RKO (cell line): ENCODE data around the gene TECR.
"Not testable (repeated sequence)": the region's sequence is repeated elsewhere in the genome, so short reads cannot be mapped to it uniquely, and the experiment has no call there.

Experiments used
- DNase-seq: peaks from one replicate; pipeline ENCODE4 v3.0.0-alpha.2; 2016; ENCODE audit warnings: low spot score

Gene TECR

DNA sequence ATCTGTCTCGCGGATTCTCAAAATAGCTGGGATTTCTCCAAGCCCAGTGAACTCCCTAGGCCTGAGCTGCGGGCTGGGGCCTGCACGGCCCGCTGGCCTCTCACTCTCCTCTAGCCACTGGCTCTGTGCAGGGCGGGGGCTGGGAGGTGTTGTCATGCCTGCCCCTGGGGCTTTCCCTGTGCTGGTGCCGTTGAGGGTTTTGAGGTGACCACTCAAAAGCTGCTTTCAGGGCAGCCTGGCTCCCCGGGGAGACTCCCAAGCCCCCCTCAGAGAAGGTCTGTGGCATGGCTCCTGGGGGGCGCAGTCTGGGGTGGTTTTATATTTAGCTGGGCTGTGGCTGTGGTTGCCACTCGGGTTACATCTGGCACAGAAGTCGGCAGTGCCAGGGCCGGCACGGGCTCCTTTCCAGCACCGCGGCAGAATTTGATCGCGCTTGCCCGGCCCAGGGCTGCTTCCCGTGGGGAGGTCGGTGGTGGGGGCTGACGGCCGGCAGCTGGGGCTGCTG, 32.5 kb downstream of the TECR start:
- no peak for DNase-seq

- no peak for DNase-seq
Measured at GRCh38 chr19:14562660-14563589, 33.5 kb downstream of the TECR start.

DNA sequence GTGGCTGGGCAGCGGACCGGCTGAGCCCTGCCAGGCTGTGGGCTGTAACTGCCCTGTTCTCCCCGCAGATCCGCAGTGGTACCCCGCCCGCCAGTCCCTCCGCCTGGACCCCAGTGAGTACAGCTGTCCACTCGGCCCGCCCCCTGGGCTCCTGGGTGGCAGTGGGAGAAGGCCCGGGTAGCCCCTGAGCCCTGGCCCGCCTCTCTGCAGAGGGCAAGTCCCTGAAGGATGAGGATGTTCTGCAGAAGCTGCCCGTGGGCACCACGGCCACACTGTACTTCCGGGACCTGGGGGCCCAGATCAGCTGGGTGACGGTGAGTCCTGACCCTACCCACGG, 34.2 kb downstream of the TECR start:
- DNase-seq, result no peak

GRCh38 chr19:14563989-14564651, 34.7 kb downstream of the TECR start:
- DNase-seq, result peak; percentile 63

- DNase-seq, result not testable (repeated sequence)
Measured at GRCh38 chr19:14564652-14565297, 35.4 kb downstream of the TECR start.

DNA sequence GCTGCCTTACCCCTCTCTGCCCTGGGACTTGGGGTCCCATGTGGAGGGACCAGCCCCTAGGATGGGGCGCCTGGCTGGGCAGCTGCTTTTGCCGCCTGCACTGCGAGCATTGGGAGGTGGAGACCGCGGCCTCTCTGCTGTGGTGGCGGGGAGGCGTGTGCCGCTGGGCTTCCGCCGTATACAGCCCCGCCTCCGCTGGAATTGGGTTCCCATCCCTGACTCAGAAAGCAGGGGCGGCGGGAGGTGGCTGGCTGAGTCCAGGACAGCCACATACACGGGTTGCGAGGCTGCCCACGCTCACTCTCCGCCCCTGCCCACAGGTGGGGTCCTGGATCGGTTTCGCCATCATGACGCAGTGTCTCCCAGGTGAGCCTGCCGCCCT, 35.9 kb downstream of the TECR start:
- no peak for DNase-seq

DNA sequence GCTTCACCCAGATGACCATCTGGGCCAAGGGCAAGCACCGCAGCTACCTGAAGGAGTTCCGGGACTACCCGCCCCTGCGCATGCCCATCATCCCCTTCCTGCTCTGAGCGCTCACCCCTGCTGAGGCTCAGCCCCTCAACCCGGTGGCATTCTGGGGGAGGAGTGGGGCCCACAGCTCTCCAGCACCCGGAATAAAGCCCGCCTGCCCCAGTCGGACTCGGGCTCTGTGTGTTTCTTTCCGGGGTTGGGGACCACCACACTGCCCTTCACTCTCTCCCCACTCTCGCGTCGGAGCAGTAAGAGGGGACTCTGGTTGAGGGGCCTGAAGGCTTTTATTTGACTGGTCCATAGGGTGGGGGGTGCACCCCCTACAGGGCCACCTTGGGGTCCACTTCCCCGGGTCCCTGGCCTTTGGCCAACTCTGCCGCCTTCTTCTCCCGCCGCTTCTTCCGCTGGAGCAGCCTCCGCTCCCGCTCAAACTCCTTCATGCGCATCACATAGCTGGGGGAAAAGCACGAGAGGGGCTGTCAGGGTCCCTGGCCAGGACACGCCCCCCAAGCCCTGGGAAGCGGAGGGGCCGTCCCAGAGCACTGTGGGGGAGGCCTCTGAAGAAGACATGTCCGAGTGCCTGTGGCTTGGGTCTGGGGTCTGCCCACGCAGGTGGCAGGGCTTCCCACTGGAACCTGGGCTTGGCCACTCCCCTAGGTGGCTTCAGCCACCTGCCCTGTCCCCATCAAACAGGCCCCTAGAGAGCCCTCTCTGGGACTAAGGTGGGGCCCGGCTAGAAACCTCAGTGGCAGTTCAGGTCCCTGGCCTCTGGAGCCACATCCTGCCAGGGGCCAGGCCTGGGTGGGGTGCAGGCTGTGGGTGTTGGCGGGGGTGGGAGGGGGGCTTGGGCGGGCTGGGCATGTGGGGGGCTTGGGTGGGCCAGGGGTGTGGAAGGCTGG, 36.6 kb downstream of the TECR start:
- DNase-seq, result no peak

- DNase-seq, result no peak
Measured at GRCh38 chr19:14566712-14567077, 37.3 kb downstream of the TECR start.

DNA sequence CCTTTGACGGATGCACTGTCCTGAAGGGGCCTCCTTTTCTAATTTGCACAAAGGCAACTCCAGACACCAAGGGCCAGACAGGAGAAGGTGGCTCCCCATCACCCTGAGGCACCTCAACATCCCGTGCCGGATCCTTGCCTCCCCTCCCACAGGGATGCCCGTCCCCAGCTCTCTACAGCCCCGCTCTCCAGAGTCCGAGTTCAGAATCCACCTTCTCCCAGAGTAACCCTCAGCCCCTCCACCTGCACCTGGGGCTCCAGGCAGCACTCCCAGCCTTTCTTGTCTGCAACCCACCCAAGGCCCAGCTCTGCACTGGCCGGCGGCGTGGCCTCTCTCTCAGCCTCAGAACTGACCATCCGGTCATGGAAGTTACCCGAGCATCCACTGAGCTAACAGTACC, 37.7 kb downstream of the TECR start:
- no peak for DNase-seq

DNA sequence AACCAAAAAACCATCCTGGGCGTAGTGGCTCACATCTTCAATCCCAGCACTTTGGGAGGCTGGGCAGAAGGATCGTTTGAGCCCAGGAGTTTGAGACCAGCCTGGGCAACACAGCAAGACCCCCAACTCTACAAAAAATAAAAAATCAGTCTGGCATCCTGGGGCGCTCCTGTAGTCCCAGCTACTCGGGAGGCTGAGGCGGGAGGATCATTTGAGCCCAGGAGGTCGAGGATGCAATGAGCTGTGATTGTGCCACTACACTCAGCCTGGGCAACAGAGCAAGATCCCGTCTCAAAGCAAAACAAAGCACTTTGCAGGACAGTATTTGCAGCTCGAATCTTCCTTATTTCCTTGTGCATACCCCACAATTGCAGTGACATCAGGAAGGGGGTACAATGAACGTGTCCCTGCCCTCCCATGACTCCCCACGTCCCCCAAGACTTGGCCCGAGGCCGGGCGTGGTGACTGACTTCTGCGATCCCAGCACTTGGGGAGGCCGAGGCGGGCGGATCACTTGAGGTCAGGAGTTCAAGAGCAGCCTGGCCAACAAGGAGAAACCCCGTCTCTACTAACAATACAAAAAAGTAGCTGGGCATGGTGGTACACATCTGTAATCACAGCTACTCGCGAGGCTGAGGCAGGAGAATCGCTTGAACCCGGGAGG, 41.6 kb downstream of the TECR start:
- no peak for DNase-seq

DNA sequence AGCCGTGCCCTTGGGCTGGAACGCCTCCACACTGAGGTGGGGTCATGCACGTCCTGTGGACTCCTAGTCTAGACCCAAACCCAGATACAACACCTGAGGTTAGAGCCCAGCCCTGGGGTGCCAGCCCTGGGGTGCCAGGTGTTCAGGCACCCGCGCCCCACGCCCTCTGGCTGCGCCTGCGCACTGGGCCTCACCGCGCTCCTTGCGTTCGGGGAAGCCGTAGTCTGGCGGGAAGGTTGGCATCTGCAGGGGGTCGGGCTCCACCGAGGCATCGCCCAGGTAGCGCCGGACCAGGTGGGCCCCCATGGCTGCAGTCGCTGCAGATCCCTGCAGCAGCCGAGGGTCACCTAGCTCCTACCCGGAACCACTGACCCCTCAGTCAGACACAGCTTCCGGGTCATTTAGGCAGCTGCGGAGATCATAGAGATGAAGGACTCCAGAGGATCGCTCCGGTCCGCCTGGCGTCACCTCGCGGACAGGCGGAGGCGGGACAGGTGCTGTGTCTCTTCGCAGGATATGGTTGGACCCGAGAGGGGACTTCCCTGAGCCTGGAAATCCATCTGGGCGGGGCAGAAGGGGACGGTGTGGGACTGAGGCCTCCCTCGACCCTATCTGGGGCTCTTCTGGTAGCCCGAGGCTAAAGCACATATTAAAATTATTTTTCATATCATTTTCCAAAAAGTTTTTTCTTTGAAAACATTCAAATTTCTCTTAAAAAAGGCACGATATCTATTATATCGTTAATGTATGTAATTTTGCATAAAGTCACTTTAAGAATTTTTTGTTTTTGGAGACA, 42.5 kb downstream of the TECR start, which contains the start of gene NDUFB7:
Gene NDUFB7, minus strand, starts transcription at position 372 of the 796 bp plus-strand sequence. Its CDS starts 66 bp downstream, at position 306.
- peak; percentile 97 for DNase-seq

GRCh38 chr19:14575428-14575980, 46.1 kb downstream of the TECR start:
- no peak for DNase-seq

DNA sequence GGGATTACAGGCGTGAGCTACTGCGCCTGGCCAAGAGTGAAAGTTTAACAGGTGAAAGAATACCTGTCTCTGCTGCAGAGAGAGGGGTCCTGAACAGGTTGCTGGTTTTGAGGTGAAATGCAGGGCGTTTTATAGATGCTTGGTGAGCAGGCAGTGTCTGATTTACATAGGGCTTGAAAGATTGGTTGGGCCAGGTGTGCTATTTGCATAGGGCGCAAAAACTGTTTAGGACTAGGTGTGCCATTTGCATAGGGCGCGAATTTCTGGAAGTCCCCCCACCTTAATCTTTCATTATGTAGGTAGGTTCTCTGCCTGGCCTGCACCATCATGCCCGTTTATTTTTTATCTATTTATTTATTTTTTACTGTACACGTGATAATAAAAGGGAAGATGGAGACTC, 47.0 kb downstream of the TECR start:
- DNase-seq, result no peak

GRCh38 chr19:14577264-14577663, 47.9 kb downstream of the TECR start:
- DNase-seq, result no peak

GRCh38 chr19:14577885-14578427, 48.6 kb downstream of the TECR start:
- peak; percentile 53 for DNase-seq

GRCh38 chr19:14580623-14581237, 51.3 kb downstream of the TECR start:
- peak; percentile 20 for DNase-seq

DNA sequence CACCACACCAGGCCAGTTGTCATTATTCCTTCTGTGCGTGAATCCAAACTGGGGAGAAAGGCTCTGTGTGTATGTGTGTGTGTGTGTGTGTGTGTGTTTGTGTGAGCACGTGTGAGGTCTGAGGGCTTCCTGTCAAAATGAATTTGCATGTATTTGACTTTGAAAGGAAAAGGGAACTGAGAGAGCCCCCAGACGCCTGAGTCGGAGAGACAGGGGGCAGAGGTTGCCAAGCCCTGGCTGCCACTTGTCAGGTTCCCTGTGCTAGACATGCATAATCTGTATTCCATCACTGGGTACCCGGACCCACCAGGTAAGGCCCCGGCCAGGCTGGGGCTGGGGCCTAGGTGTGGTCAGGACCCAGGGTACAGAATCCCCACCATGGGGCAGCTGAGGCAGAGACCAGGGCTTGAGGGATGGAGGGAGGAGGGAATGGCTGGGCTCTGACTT, 53.5 kb downstream of the TECR start, which contains the start of gene CLEC17A:
Gene CLEC17A, plus strand, starts transcription at position 191 of the 447 bp plus-strand sequence. Its CDS starts 77 bp downstream, at position 268.
- DNase-seq, result no peak

DNA sequence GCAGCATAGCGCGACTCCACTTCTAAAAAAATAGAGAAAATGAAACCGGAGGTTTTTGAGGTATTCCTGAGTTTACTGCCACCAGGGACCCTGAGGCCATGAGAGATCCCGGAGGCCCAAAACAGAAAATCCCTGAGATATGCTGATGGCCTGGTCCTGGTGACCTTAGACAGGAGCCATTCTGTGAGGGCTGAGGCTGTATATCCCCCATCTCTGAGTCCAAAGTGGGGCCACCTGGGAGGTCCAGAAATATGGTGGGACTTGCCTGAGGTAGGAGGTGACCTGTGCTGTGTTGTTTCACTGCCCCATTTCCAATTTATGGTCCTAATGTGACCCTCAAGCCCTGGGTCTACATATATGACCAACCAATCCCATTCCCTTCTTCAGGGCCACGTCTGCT, 55.0 kb downstream of the TECR start:
- DNase-seq, result not testable (repeated sequence)

GRCh38 chr19:14585187-14585586, 55.8 kb downstream of the TECR start:
- peak; percentile 48 for DNase-seq
